Caki2 (cell line): ENCODE data around the gene RPUSD1. TPM values are rescaled to one million over a fixed set of nuclear protein-coding genes. Genes with fewer than 3 reads are reported as not detected.

Experiments used
- DNase-seq: peaks from one replicate; pipeline ENCODE4 v3.0.0-alpha.2; 2015; ENCODE audit warnings: low read depth
- in situ Hi-C: cut with HindIII; loops from 2 replicates; pipeline ENCODE4 v1.10.0; 2016; ENCODE audit warnings: low sequenced_read_pairs, low pct_unique_long_range_greater_than_20kb, mixed read lengths
- total RNA-seq: library from RNA; depleted of rRNA; stranded (reverse); fragments of >200 nt; shearing (Covaris generic); gene quantifications from 2 replicates; pipeline ENCODE4 v1.2.3, GENCODE V29; 2014; ENCODE audit warnings: low replicate concordance; rRNA removed

Gene RPUSD1
- total RNA-seq, 1 experiment from 2014 or later: 50.0 TPM

- in situ Hi-C loops: no loop called here
These were observed 46.1 kb downstream of the RPUSD1 start for GRCh38 chr16:741986-742629.

GRCh38 chr16:740764-741505, 47.2 kb downstream of the RPUSD1 start, which contains the start of gene CIAO3:
CIAO3 (minus strand) TSS chr16:740997; CDS start chr16:740985, 12 bp downstream.
- peak; percentile 90 for DNase-seq

More at GRCh38 chr16:741986-742629, 46.1 kb downstream of the RPUSD1 start:
- DNase-seq: no peak

GRCh38 chr16:740459-740763, 47.8 kb downstream of the RPUSD1 start:
- DNase-seq: no peak
- in situ Hi-C loops: no loop called here

More at GRCh38 chr16:740764-741505, 47.2 kb downstream of the RPUSD1 start, which contains the start of gene CIAO3:
- in situ Hi-C loops: no loop called here

- DNase-seq: no peak
- in situ Hi-C loops: no loop called here
These were observed 48.4 kb downstream of the RPUSD1 start for GRCh38 chr16:739560-740458.

- in situ Hi-C loops: no loop called here
- no peak for DNase-seq
These were observed 51.2 kb downstream of the RPUSD1 start for GRCh38 chr16:736936-737481.

GRCh38 chr16:735982-736453, 52.2 kb downstream of the RPUSD1 start:
- DNase-seq: no peak
- in situ Hi-C loops: no loop called here

GRCh38 chr16:734981-735881, 53.0 kb downstream of the RPUSD1 start:
- DNase-seq: no peak
- in situ Hi-C loops: no loop called here

Other genes with a start within 250 kb of the RPUSD1 start
- gene PRR35, start 228.0 kb downstream of the RPUSD1 start, total RNA-seq: not detected in 2 replicates
- 1.2 and 4.0 TPM in 2 replicates for gene NHLRC4, start 221.4 kb downstream of the RPUSD1 start, total RNA-seq
- gene PIGQ, start 218.4 kb downstream of the RPUSD1 start, total RNA-seq: 53.4 and 65.5 TPM in 2 replicates
- 22.4 and 33.2 TPM in 2 replicates for gene RAB40C, start 198.3 kb downstream of the RPUSD1 start, total RNA-seq
- 0.07 TPM in 1 of 2 replicates, not detected in the other for gene WFIKKN1, start 157.4 kb downstream of the RPUSD1 start, total RNA-seq
- 433 and 438 TPM in 2 replicates for gene METTL26, start 152.1 kb downstream of the RPUSD1 start, total RNA-seq
- gene MCRIP2, start 146.6 kb downstream of the RPUSD1 start, total RNA-seq: 93.0 and 94.1 TPM in 2 replicates
- gene WDR90, start 139.0 kb downstream of the RPUSD1 start, total RNA-seq: 12.3 and 52.7 TPM in 2 replicates
- 91.5 and 99.0 TPM in 2 replicates for gene RHOT2, start 120.2 kb downstream of the RPUSD1 start, total RNA-seq
- gene RHBDL1, start 112.7 kb downstream of the RPUSD1 start, total RNA-seq: 0.12 and 0.68 TPM in 2 replicates
- gene STUB1, start 108.0 kb downstream of the RPUSD1 start, total RNA-seq: 453 and 482 TPM in 2 replicates
- 116 and 147 TPM in 2 replicates for gene JMJD8, start 104.0 kb downstream of the RPUSD1 start, total RNA-seq
- gene WDR24, start 98.0 kb downstream of the RPUSD1 start, total RNA-seq: 24.6 and 30.1 TPM in 2 replicates
- gene FBXL16, start 82.6 kb downstream of the RPUSD1 start, total RNA-seq: 25.7 and 26.3 TPM in 2 replicates
- 1,206 and 1,492 TPM in 2 replicates for gene METRN, start 73.3 kb downstream of the RPUSD1 start, total RNA-seq
- gene ANTKMT, start 67.2 kb downstream of the RPUSD1 start, total RNA-seq: 95.7 and 164 TPM in 2 replicates
- 4.5 and 10.3 TPM in 2 replicates for gene CCDC78, start 61.9 kb downstream of the RPUSD1 start, total RNA-seq
- gene HAGHL, start 61.3 kb downstream of the RPUSD1 start, total RNA-seq: 48.0 and 73.6 TPM in 2 replicates
- 52.8 and 75.6 TPM in 2 replicates for gene CIAO3, start 47.4 kb downstream of the RPUSD1 start, total RNA-seq
- not detected in 2 replicates for gene MSLN, start 27.6 kb downstream of the RPUSD1 start, total RNA-seq
- gene CHTF18, start 239 bp upstream of the RPUSD1 start, total RNA-seq: 52.2 and 56.9 TPM in 2 replicates
- gene GNG13, start 12.4 kb upstream of the RPUSD1 start, total RNA-seq: not detected in 2 replicates
- 16.5 and 35.6 TPM in 2 replicates for gene LMF1, start 182.6 kb upstream of the RPUSD1 start, total RNA-seq
- gene SOX8, start 193.4 kb upstream of the RPUSD1 start, total RNA-seq: 0.14 and 0.54 TPM in 2 replicates